ENCODE results near the gene MPRIP.
"Not testable (repeated sequence)": the region's sequence is repeated elsewhere in the genome, so short reads cannot be mapped to it uniquely, and the experiment has no call there.

Gene MPRIP

DNA sequence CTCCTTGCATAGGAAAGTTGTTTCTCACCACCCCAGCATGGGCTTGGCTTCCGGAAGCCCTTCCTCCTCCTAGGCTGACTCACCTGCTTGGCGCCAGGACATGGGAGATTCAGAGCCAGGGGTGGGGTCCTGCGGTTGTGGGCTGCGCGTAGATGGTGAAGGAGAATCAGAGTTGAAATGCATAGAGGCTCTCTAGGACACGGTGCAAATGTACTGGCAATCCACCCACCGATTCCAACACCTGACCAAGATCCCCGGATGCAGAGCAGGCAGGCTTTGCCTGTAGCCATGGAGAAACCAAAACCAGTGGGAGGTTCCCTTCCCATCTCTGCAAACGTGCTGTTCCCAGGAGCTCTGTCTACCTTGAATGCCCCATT, 27.5 kb upstream of the MPRIP start:
- not testable (repeated sequence) for DNase-seq

DNA sequence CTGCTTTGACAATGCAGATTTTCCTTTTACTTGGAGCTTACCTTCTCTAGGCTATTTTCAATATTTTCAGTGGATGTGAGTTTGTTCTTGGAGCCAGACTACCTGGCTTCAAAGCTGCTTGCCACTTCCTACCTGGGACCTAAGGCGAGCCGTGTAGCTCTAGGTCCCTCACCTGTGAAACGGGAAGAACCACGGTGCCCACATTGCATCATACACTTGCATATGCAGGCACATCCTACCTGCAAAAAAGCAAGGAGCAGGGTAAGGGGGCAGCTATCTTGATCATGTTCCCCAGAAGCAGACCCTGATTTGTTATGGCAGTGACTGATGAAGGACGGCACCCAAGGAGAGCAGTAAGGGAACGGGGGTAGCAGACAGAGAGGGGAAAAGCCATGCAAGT, 27.0 kb upstream of the MPRIP start:
- no peak for DNase-seq

DNA sequence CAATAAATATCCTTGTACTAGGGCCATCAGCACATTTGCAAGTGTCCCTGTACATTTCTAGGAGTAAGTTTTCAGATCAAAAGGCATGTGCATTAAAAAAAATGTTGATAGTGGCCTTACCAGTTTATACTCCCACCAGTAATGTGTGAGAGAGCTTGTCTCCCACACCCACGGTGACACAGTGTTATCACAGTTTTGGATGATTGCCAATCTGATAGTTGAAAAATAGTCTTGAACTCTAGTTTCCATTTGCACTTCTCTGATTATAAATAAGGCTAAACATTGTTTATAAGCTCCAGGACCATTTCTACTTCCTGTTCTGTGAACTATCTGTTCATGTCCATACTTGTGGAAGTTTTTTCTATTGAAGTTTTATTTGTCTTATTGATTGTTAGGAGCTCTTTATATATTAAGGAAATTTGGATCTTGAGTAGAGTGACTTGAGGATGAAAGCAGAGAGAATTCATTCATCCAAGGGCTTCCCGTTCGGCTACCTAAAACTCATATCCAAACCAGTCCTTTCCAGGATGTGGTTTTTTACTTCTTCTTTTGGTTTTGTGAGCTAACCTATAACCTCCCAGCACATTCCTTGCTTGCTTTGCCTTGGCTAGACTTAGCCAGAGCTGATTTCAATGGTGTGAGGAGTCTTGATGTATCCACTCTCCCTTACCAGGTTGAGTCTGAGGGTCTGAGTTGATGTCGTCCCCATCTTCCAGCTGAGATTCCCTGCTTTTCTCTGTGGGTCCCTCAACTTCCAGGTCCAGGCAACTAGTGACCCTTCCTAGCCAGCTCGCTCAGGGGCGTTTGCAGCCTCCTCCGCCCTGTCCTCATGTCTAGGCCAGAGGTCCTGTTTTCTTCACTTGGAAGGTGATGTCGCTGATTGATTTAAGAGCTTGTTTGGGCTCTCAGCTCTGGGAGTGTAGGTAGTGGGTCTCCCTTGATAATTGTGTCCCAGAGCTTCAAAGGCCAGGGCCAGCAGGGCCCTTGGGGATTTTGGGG, 25.8 kb upstream of the MPRIP start:
- DNase-seq, result not testable (repeated sequence)

DNA sequence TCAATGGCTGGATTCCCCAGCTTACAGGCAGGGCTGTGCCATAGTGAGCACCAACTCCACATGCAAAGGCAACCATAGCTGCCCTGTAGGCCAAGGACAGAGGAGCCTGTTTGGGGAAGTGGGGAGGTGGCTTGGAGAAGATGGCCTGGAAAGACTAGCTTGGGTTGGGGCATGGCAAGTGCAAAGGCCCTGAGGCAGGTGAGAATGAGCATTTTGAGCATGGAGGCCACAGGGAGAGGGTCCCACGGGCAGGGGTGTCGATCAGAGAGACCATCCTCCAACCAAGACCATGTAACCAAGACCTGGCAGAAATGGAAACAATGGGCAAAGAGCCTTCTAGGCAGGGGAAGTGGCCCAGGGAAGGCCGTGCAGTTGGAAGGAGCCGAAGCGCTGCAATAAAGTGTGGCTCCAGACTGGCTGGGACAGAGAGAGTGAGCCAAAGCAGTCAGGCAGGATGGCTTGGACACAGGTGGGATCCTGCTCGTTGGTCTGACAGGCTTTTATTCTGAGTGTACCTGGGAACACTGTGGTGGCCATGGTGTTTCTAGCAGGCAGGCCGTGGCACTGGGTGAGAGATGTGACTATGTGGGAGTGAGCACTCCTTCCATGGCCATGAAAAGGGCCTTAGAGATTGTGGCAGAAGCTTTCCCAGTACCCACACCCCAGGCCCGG, 24.8 kb upstream of the MPRIP start:
- no peak for DNase-seq

DNA sequence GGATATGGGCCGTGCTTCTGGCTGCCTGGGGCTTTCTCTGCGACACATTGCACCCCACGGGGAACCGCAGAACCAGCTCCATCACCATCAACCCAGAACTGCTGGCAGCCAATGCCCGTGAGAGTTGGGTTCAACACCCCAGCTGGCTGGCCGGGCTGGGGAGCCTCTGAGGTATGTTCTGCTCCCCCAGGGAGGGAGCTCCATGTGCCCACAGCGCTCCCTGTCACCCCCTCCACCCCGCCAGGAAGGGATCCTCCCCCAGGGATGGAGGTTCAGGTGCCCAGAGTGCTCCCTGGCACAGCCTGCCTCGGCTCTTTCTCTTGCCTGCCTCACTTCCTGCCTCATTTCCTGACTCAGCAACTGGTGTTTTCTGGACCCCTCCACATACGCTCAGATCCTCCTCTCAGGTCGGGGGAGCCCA, 24.2 kb upstream of the MPRIP start:
- no peak for DNase-seq

GRCh38 chr17:17018612-17019429, 23.4 kb upstream of the MPRIP start:
- no peak for DNase-seq

DNA sequence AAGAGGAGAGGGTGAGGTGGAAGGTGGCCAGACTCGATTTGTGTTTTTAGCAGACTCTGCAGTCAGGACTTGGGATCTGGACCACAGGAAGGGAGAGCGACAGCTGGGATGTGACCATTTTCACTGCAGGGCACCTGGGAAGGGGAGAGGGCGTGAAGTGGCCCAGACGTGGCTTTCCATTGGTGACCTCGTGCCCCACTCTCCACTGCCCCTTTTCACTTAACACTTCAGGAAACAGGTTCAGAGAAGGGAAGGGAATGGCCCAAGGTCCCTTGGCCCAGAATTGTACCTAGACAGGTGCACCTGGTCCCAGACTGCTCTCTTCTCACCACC, 22.9 kb upstream of the MPRIP start:
- DNase-seq, result no peak

GRCh38 chr17:17019891-17020456, 22.3 kb upstream of the MPRIP start:
- DNase-seq, result no peak

DNA sequence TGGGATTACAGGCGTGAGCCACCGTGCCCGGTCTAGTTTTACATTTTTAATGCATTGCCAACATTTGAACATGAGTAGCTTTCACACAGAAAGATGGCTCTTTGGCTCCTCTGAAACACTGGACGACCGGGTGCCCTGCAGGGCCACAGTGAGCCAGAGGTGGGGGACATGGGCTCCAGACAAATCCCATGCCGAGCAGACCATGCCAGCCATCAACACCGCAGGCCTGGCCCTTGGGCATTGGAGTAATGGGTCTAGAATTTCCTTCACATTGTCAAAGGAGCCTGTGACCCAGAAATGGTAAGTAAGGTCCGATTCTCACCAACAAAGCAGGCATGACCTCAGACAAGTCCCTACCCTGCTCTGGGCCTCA, 21.4 kb upstream of the MPRIP start:
- DNase-seq, result no peak

- DNase-seq, result no peak
Observed at GRCh38 chr17:17021194-17021863, 20.9 kb upstream of the MPRIP start.

DNA sequence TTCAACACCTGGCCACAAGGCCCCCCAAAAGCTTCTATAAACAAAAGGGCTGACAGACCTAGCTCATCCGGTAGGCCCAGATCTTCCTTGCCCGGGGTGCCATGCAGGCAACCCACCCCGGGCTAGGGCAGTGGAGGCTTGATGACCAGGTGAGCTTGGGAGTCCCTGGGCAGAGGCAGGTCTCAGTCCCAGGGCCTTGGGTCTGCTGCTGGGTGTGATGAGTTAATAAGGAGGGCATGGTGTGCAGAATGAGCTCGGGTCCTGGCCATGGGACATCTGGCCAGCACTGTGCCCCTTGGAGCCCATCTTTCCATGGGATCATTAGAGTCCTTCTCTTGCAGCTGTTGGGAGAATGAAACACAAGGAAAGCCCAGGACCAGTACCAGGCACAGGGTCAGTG, 20.2 kb upstream of the MPRIP start:
- no peak for DNase-seq

DNA sequence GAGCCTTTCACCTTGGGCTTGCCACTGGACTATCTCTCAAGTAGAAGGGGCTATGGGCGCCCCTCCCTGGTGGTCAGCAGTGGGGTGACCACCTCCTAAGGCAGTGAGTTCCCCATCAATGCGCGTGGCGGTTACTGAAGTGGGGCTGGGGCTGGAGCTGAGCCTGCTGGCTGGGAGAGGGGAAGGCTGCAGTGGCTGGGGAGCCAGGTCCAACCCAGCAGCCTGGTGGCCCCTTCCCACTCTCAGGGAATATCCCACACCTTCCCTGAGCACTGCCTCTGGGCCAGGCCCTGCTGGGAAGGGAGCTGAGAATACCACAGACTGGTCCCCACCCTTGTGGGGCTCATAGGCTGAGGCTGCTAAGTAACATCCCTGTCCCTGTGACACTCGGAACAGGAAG, 19.8 kb upstream of the MPRIP start:
- DNase-seq, result no peak

- DNase-seq, result no peak
Observed at GRCh38 chr17:17024778-17025300, 17.4 kb upstream of the MPRIP start.

DNA sequence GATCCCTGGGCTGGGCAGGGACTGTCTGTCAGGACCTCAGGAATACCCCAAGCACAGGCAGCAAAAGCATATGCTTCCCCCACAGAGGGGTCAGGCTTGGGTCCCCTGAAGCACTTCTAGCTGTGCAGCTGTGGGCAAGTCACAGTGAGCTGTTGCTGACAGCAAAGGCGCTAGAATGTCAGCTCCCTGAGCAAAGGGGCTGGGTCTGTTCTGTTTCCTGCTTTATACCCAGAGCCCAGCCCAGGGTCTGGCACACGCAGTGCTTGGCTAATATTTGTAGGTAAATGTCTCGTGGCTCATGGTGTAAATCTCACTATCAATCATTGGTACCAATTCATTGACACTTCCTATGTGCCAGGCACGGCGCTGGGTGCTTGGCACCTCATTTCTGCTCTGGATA, 16.6 kb upstream of the MPRIP start:
- DNase-seq, result no peak

DNA sequence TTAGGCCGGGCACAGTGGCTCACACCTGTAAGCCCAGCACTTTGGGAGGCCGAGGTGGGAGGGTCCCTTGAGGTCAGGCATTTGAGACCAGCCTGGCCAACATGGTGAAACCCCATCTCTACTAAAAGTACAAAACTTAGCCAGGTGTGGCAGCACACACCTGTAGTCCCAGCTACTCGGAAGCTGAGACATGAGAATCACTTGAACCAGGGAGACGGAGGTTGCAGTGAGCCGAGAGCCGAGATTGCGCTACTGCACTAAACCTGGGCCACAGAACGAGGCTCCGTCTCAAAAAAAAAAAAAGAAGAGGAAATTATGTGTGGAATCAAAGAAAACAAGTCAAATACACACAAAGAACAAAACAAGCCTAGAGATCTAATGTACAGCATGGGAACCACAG, 16.1 kb upstream of the MPRIP start:
- no peak for DNase-seq

GRCh38 chr17:17027442-17028058, 14.7 kb upstream of the MPRIP start:
- no peak for DNase-seq

DNA sequence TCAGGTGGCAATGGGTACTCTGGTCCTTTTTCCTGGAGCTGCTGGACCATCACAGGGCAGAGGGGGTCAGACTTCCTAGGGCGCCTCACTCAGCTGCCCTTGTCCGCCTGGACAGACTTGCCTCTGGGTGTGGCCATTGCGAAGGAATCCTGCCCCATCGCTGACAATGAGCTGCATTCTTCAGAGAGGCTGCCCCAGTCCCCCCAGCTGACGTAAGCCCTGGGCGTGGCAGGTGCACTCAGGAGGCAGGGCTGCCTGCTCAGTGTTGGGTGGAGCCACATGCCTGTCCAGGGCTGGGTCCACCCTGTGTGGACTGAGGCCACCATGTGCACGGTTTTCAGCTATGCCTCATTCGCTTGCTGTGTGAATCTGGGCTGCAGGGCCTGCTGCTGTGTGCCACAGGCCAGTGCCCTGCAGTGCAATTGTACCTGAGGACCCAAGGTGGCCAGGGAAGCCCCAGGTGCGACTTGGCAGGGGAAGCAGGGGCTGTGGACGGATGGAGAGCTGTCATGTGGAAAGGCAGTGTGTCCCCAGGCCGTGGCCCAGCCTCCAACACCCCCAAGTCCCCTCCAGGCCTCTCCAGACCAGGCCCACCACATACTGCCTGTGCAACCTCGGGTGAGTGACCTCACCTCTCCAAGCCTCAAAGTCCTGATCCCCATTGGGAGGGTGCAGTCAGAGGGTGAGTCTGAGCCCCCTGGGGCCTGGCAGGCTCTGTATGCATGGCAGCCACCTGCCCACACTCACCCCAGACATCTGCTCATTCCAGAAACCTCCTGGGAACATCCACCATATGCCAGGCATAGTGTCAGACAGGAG, 14.0 kb upstream of the MPRIP start:
- no peak for DNase-seq

DNA sequence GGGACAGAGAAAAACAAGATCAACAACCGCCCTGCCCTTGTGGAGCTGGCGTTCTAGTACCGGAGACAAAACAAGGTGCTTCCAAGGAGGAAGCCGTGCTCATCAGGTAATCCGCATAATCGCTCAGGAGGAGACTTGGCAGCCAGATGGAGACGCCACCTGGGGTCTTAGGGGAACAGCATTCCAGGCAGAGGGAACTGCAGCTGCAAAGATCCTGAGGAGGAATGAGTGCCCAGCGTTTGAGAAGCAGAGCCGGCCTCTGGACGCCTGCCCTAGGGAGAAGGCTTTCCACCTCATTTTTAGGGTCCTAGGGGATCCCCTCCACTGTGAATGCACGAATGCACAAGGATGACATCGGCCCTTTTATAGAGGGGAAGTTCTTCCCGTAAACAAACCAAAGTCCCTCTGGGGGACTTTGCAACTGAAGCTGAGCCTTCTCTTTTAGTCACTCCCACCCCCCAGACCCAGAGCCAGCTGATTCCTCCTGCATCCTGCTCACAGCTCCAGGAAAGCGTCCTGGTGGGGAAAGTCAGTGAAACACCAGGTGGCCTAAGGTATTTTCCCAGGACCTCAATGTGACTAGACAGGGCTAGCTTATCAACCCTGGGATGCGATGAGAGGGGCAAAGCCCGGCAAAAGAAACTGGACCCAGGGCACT, 13.2 kb upstream of the MPRIP start:
- DNase-seq, result no peak

- DNase-seq, result no peak
Observed at GRCh38 chr17:17029938-17030337, 12.3 kb upstream of the MPRIP start.

DNA sequence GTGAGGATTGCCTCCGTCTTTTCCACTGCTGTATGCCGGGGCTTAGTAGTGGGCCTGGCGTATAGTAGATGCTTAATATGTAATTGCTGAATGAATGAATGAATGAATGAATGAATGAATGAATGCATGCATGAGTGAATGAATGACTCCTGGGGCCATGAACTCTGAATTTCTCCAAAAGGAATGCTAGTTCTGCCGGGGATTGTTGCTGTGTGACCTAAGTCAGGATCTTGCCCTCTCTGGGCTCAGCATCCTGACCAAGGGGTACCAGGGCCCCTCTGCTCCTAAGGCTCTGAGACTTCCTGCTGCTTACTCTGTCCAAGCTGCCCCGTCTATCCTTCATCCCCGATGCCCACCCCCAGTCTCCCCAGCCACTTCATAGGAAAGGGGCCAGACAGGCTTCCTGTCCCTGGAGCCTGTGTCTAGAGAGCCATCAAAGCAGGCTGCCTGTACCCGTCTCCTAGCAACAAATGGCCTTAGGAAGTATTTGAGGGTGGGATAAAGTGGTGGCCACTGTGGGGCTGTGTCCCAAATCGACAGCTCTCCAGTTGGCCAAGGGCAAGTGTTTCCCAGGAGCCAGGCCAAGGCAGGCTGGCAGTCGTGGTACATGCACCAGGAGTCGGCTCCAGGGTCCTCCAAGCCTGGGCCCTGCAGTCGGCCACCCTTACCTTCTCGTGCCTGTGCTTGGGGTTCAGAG, 11.6 kb upstream of the MPRIP start:
- DNase-seq, result no peak
